WTC11 (cell line): ENCODE data around the gene COPS9. TPM values are rescaled to one million over a fixed set of nuclear protein-coding genes. Genes with fewer than 3 reads are reported as not detected.

ENCODE experiments used
- ATAC-seq: fragments of 200-7000 bp; cut with Tn5 transposase; 2 replicates; pipeline ENCODE4 v1.10.0; 2021; ENCODE audit warnings: mild to moderate bottlenecking, moderate library complexity
- CTCF ChIA-PET: fragments of 300-600 bp; sonication (Branson Sonifier 250); formaldehyde crosslinking; loops from one replicate; lab custom pipeline; 2021; ENCODE audit warnings: antibody characterized with exemption; lab: Charles Lee
- POLR2A ChIA-PET: fragments of 350-600 bp; sonication (Branson Sonifier 250); formaldehyde crosslinking; loops from one replicate; lab custom pipeline; 2021; ENCODE audit warnings: antibody characterized with exemption; lab: Charles Lee
- DNase-seq: peaks from one replicate; pipeline ENCODE4 v3.0.0; 2021; ENCODE audit warnings: low spot score
- H3K27ac Mint-ChIP-seq: 2 replicates; pipeline ENCODE4 v1.8.0; 2021; ENCODE audit warnings: mixed read lengths
- H3K27me3 Mint-ChIP-seq: 2 replicates; pipeline ENCODE4 v1.8.0; 2021; ENCODE audit warnings: low read depth, mild to moderate bottlenecking, moderate library complexity, mixed read lengths
- H3K36me3 Mint-ChIP-seq: 2 replicates; pipeline ENCODE4 v1.8.0; 2021; ENCODE audit warnings: mixed read lengths
- H3K4me1 Mint-ChIP-seq: 2 replicates; pipeline ENCODE4 v1.8.0; 2022; ENCODE audit warnings: mixed read lengths
- H3K4me3 Mint-ChIP-seq: 2 replicates; pipeline ENCODE4 v1.8.0; 2021; ENCODE audit warnings: mild to moderate bottlenecking, moderate library complexity, mixed read lengths
- H3K9me3 Mint-ChIP-seq: 2 replicates; pipeline ENCODE4 v1.8.0; 2021; ENCODE audit warnings: mixed read lengths
- ATF1 ChIP-seq: sonication (generic); formaldehyde crosslinking; IDR thresholded peaks from 2 replicates; pipeline ENCODE4 v1.8.1; 2023; ENCODE audit warnings: mild to moderate bottlenecking, moderate library complexity, missing genetic modification reagents
- ATF6 ChIP-seq: sonication (generic); formaldehyde crosslinking; IDR thresholded peaks from 2 replicates; pipeline ENCODE4 v1.8.1; 2023; ENCODE audit warnings: mild to moderate bottlenecking, missing genetic modification reagents
- CBFB ChIP-seq: sonication (generic); formaldehyde crosslinking; IDR thresholded peaks from 2 replicates; pipeline ENCODE4 v1.8.1; 2022; ENCODE audit warnings: mild to moderate bottlenecking, low read depth, missing genetic modification reagents
- CDX4 ChIP-seq: fragments of 250-450 bp; sonication (Bioruptor Pico); IDR thresholded peaks from 2 replicates; pipeline ENCODE4 v1.9.0; 2021; ENCODE audit warnings: moderate library complexity, mild to moderate bottlenecking, inconsistent platforms, borderline replicate concordance
- ELF4 ChIP-seq: sonication (generic); formaldehyde crosslinking; IDR thresholded peaks from 2 replicates; pipeline ENCODE4 v1.8.1; 2022; ENCODE audit warnings: low read depth, mild to moderate bottlenecking, moderate library complexity, missing genetic modification reagents
- FOXK1 ChIP-seq: sonication (generic); formaldehyde crosslinking; IDR thresholded peaks from 2 replicates; pipeline ENCODE4 v1.8.0; 2022; ENCODE audit warnings: mild to moderate bottlenecking, moderate library complexity, missing genetic modification reagents
- FOXP1 ChIP-seq: sonication (generic); formaldehyde crosslinking; IDR thresholded peaks from 2 replicates; pipeline ENCODE4 v1.8.0; 2022; ENCODE audit warnings: missing genetic modification reagents, mild to moderate bottlenecking, moderate library complexity, borderline replicate concordance
- GRHL2 ChIP-seq: fragments of 250-450 bp; sonication (Bioruptor Pico); IDR thresholded peaks from 2 replicates; pipeline ENCODE4 v1.8.0; 2022; ENCODE audit warnings: mild to moderate bottlenecking, moderate library complexity; ENCODE audit not compliant: insufficient replicate concordance, severe bottlenecking
- KAT7 ChIP-seq: sonication (generic); formaldehyde crosslinking; IDR thresholded peaks from 2 replicates; pipeline ENCODE4 v1.8.1; 2023; ENCODE audit warnings: missing genetic modification reagents, mild to moderate bottlenecking, borderline replicate concordance
- NFE2L1 ChIP-seq: sonication (generic); formaldehyde crosslinking; IDR thresholded peaks from 2 replicates; pipeline ENCODE4 v1.8.1; 2023; ENCODE audit warnings: missing genetic modification reagents
- USF1 ChIP-seq: sonication (generic); formaldehyde crosslinking; IDR thresholded peaks from 2 replicates; pipeline ENCODE4 v1.8.0; 2022; ENCODE audit warnings: mild to moderate bottlenecking, missing genetic modification reagents
- ZBTB43 ChIP-seq: sonication (generic); formaldehyde crosslinking; IDR thresholded peaks from 2 replicates; pipeline ENCODE4 v1.8.1; 2023; ENCODE audit warnings: mild to moderate bottlenecking, missing genetic modification reagents
- ZNF121 ChIP-seq: sonication (generic); formaldehyde crosslinking; IDR thresholded peaks from 2 replicates; pipeline ENCODE4 v1.8.0; 2023; ENCODE audit warnings: missing genetic modification reagents
- ZNF263 ChIP-seq: sonication (generic); formaldehyde crosslinking; IDR thresholded peaks from 2 replicates; pipeline ENCODE4 v1.8.1; 2022; ENCODE audit warnings: low read depth, mild to moderate bottlenecking, moderate library complexity, missing genetic modification reagents
- ZNF281 ChIP-seq: sonication (generic); formaldehyde crosslinking; IDR thresholded peaks from 2 replicates; pipeline ENCODE4 v1.8.0; 2023; ENCODE audit warnings: mild to moderate bottlenecking, missing genetic modification reagents
- ZNF317 ChIP-seq: sonication (generic); formaldehyde crosslinking; IDR thresholded peaks from 2 replicates; pipeline ENCODE4 v1.8.1; 2023; ENCODE audit warnings: low read depth, mild to moderate bottlenecking, moderate library complexity, missing genetic modification reagents, borderline replicate concordance
- ZNF425 ChIP-seq: fragments of 250-450 bp; sonication (Bioruptor Pico); conservative IDR thresholded peaks from 2 replicates; pipeline ENCODE4 v1.9.0; 2021; ENCODE audit warnings: mild to moderate bottlenecking
- total RNA-seq: library from RNA; stranded (reverse); gene quantifications from 3 replicates; pipeline ENCODE4 v1.2.3, GENCODE V29; 2021

COPS9 gene
- total RNA-seq, 1 experiment from 2014 or later: 142 TPM

- peaks cover 10% of the 10 kb centered on the region for H3K9me3 Mint-ChIP-seq
- no peaks in the 10 kb centered on the region for H3K36me3 Mint-ChIP-seq
- H3K27ac Mint-ChIP-seq: no peak overlapping the region
- peaks cover 18% of the 10 kb centered on the region for H3K4me1 Mint-ChIP-seq
- DNase-seq (no peak), ATAC-seq (no peak)
- ChIA-PET CTCF (interaction anchor here (0.9 to 5.0 kb wide), 8 partner anchors 10 to 460 kb away, joined by 3 to 84 read pairs (median 4); partner anchors contain the start of gene NDUFA10), POLR2A (no interaction called here)
- H3K4me3 Mint-ChIP-seq: no peak overlapping the region
- TF ChIP-seq NFE2L1 (CRISPR knock-in tag) (no peak), ZNF425 (CRISPR knock-in tag) (no peak), FOXP1 (CRISPR knock-in tag) (no peak), CDX4 (CRISPR knock-in tag) (no peak), ZNF263 (CRISPR knock-in tag) (no peak), ATF1 (CRISPR knock-in tag) (no peak), ATF6 (CRISPR knock-in tag) (no peak), ZBTB43 (no peak), FOXK1 (no peak), ZNF317 (CRISPR knock-in tag) (no peak), CBFB (CRISPR knock-in tag) (no peak), ZNF281 (CRISPR knock-in tag) (no peak), USF1 (CRISPR knock-in tag) (no peak), GRHL2 (CRISPR knock-in tag) (no peak)
- H3K27me3 Mint-ChIP-seq: no peaks in the 10 kb centered on the region
These were observed 6.8 kb upstream of the COPS9 start for GRCh38 chr2:240142859-240143258.

GRCh38 chr2:240142256-240142775 is 6.2 kb upstream of the COPS9 start:
- H3K36me3 Mint-ChIP-seq: no peaks in the 10 kb centered on the region
- ATAC-seq (no peak), DNase-seq (no peak)
- H3K27me3 Mint-ChIP-seq: peaks cover 1% of the 10 kb centered on the region
- CTCF ChIA-PET: interaction anchor here (0.8 to 5.0 kb wide), 7 partner anchors 8 to 117 kb away, joined by 3 to 84 read pairs (median 5); partner anchors contain the start of gene NDUFA10
- no peak for TF ChIP-seq ZNF121 (CRISPR knock-in tag)
- no peak for TF ChIP-seq ELF4
- no peak for TF ChIP-seq KAT7 (CRISPR knock-in tag)
- TF ChIP-seq ZNF263 (CRISPR knock-in tag): no peak
- TF ChIP-seq GRHL2 (CRISPR knock-in tag): no peak
- TF ChIP-seq USF1 (CRISPR knock-in tag): no peak
- TF ChIP-seq, all 79 proteins: peak for 0
- Mint-ChIP-seq H3K4me1 (peaks cover 18% of the 10 kb centered on the region), H3K27ac (no peak overlapping the region), H3K4me3 (no peak overlapping the region), H3K9me3 (peaks cover 6% of the 10 kb centered on the region)
- POLR2A ChIA-PET: no interaction called here
